Left hindlimb (tissue), 1 donor: ENCODE data around the gene TMEM208.
A peak's percentile ranks its signal among the peaks of the same experiment; 100 is the strongest.

Experiments used
- DNase-seq: peaks from one replicate; pipeline ENCODE4 v3.0.0-alpha.2; 2018

TMEM208 gene

GRCh38 chr16:67254801-67255552 is 28.0 kb downstream of the TMEM208 start:
- peak; percentile 23 for DNase-seq

- peak; percentile 17 for DNase-seq
Measured at GRCh38 chr16:67255553-67256221, 28.8 kb downstream of the TMEM208 start.

GRCh38 chr16:67256701-67257230 is 29.8 kb downstream of the TMEM208 start:
- DNase-seq, result no peak

GRCh38 chr16:67257486-67258160 is 30.7 kb downstream of the TMEM208 start:
- DNase-seq, result peak; percentile 23

- peak; percentile 25 for DNase-seq
Measured at GRCh38 chr16:67258161-67258835, 31.4 kb downstream of the TMEM208 start.

- DNase-seq, result no peak
Measured at GRCh38 chr16:67259705-67260104, 32.8 kb downstream of the TMEM208 start.

- DNase-seq, result no peak
Measured at GRCh38 chr16:67260426-67261063, 33.6 kb downstream of the TMEM208 start.

GRCh38 chr16:67263201-67263600 is 36.3 kb downstream of the TMEM208 start:
- DNase-seq, result no peak

GRCh38 chr16:67264277-67264676 is 37.3 kb downstream of the TMEM208 start:
- DNase-seq, result peak; percentile 16

GRCh38 chr16:67264866-67265265 is 37.9 kb downstream of the TMEM208 start:
- no peak for DNase-seq

- DNase-seq, result no peak
Measured at GRCh38 chr16:67265834-67266233, 38.9 kb downstream of the TMEM208 start.

GRCh38 chr16:67268136-67268579 is 41.2 kb downstream of the TMEM208 start:
- DNase-seq, result no peak

- DNase-seq, result no peak
Measured at GRCh38 chr16:67269766-67270165, 42.8 kb downstream of the TMEM208 start.

- no peak for DNase-seq
Measured at GRCh38 chr16:67270931-67271338, 44.0 kb downstream of the TMEM208 start.

GRCh38 chr16:67271446-67271845 is 44.5 kb downstream of the TMEM208 start:
- no peak for DNase-seq

- peak; percentile 15 for DNase-seq
Measured at GRCh38 chr16:67275321-67275720, 48.4 kb downstream of the TMEM208 start.

GRCh38 chr16:67277294-67277998 is 50.5 kb downstream of the TMEM208 start:
- peak; percentile 77 for DNase-seq

GRCh38 chr16:67277999-67278772 is 51.3 kb downstream of the TMEM208 start:
- DNase-seq, result no peak
